IMR-90 (cell line): ENCODE measurements around the gene TMEM131L. TPM values are rescaled to one million over a fixed set of nuclear protein-coding genes. Genes with fewer than 3 reads are reported as not detected.

Experiments
- ATAC-seq: fragments of 200-7000 bp; cut with Tn5 transposase; 2 replicates; pipeline ENCODE4 v1.9.1; 2020; ENCODE audit warnings: low read depth, mild to moderate bottlenecking, moderate library complexity
- BruUV-seq: library from RNA; stranded (reverse); fragments of 400-500 nt; replicated peaks from 2 replicates; lab custom pipeline; 2021; lab: Mats Ljungman, UMichigan
- CTCF ChIA-PET: fragments of 300-600 bp; formaldehyde crosslinking; extraction: SDS; loops from one replicate; lab custom pipeline; 2021; ENCODE audit warnings: antibody characterized with exemption; lab: Yijun Ruan, JAX
- POLR2A ChIA-PET: fragments of 300-600 bp; sonication (Branson Sonifier 250); formaldehyde crosslinking; loops from one replicate; lab custom pipeline; 2022; ENCODE audit warnings: antibody characterized with exemption; ENCODE audit not compliant: unreplicated experiment; lab: Charles Lee
- DNase-seq: peaks from one replicate; pipeline ENCODE4 v3.0.0; 2013
- H2AFZ ChIP-seq: replicated peaks from 2 replicates; pipeline ENCODE3; 2013; ENCODE audit warnings: low read length, mild to moderate bottlenecking; ENCODE audit not compliant: poor library complexity
- H2AK5ac ChIP-seq: 2 replicates; pipeline ENCODE4 v1.6.1; 2013; ENCODE audit warnings: low read depth, low read length, inconsistent platforms
- H2AK9ac ChIP-seq: replicated peaks from 2 replicates; pipeline ENCODE3; 2013; ENCODE audit warnings: mild to moderate bottlenecking, low read depth, low read length, moderate library complexity; ENCODE audit not compliant: poor library complexity
- H2BK120ac ChIP-seq: 2 replicates; pipeline ENCODE4 v1.6.1; 2013; ENCODE audit warnings: low read depth, low read length, inconsistent platforms
- H2BK15ac ChIP-seq: 3 replicates; pipeline ENCODE4 v1.6.1; 2013; ENCODE audit warnings: low read depth, low read length, inconsistent platforms
- H2BK20ac ChIP-seq: 2 replicates; pipeline ENCODE4 v1.6.1; 2013; ENCODE audit warnings: low read depth, mild to moderate bottlenecking, inconsistent platforms, low read length, moderate library complexity
- H2BK5ac ChIP-seq: 2 replicates; pipeline ENCODE4 v1.6.1; 2013; ENCODE audit warnings: mild to moderate bottlenecking, low read depth, low read length, inconsistent platforms; ENCODE audit not compliant: poor library complexity, severe bottlenecking
- H3K14ac ChIP-seq: replicated peaks from 2 replicates; pipeline ENCODE4 v1.6.1; 2013; ENCODE audit warnings: low read depth, low read length, inconsistent platforms
- H3K18ac ChIP-seq: 2 replicates; pipeline ENCODE4 v1.6.1; 2013; ENCODE audit warnings: low read depth, low read length, control low read depth
- H3K23ac ChIP-seq: 2 replicates; pipeline ENCODE4 v1.6.1; 2013; ENCODE audit warnings: low read depth, low read length, inconsistent platforms
- H3K27ac ChIP-seq: 2 replicates; pipeline ENCODE4 v1.5.1; 2013; ENCODE audit warnings: mild to moderate bottlenecking, control low read depth, low read length; ENCODE audit not compliant: insufficient read depth
- H3K27me3 ChIP-seq: 2 replicates; pipeline ENCODE4 v1.6.1; 2013; ENCODE audit warnings: low read length; ENCODE audit not compliant: control insufficient read depth, insufficient read depth
- H3K36me3 ChIP-seq: 2 replicates; pipeline ENCODE4 v1.6.1; 2013; ENCODE audit warnings: low read length, mixed read lengths; ENCODE audit not compliant: control insufficient read depth, insufficient read depth
- H3K4ac ChIP-seq: 2 replicates; pipeline ENCODE4 v1.6.1; 2013; ENCODE audit warnings: low read depth, low read length, inconsistent platforms
- H3K4me1 ChIP-seq: 2 replicates; pipeline ENCODE4 v1.6.1; 2013; ENCODE audit warnings: low read length, mixed read lengths; ENCODE audit not compliant: control insufficient read depth, insufficient read depth
- H3K4me2 ChIP-seq: 2 replicates; pipeline ENCODE4 v1.6.1; 2013; ENCODE audit warnings: low read depth, mild to moderate bottlenecking, control low read depth, low read length, moderate library complexity
- H3K4me3 ChIP-seq: 2 replicates; pipeline ENCODE4 v1.5.1; 2013; ENCODE audit warnings: low read depth, mild to moderate bottlenecking, control low read depth, low read length, moderate library complexity; ENCODE audit not compliant: insufficient read depth
- H3K56ac ChIP-seq: 2 replicates; pipeline ENCODE4 v1.6.1; 2013; ENCODE audit warnings: low read length, inconsistent platforms; ENCODE audit not compliant: insufficient read depth; ENCODE audit errors: extremely low read depth
- H3K79me1 ChIP-seq, 2 experiments: 2 replicates each; pipeline ENCODE4 v1.6.1; 2013; ENCODE audit warnings: low read length in 2 of 2, inconsistent platforms in 1 of 2, low read depth in 1 of 2
- H3K9ac ChIP-seq: 2 replicates; pipeline ENCODE4 v1.6.1; 2013; ENCODE audit warnings: low read depth, low read length, control low read depth
- H3K9me1 ChIP-seq: 2 replicates; pipeline ENCODE4 v1.6.1; 2013; ENCODE audit warnings: low read length, inconsistent platforms; ENCODE audit not compliant: insufficient read depth
- H3K9me3 ChIP-seq: 2 replicates; pipeline ENCODE4 v1.6.1; 2013; ENCODE audit warnings: low read length; ENCODE audit not compliant: control insufficient read depth, insufficient read depth
- H4K20me1 ChIP-seq: 2 replicates; pipeline ENCODE4 v1.6.1; 2013; ENCODE audit warnings: low read length, inconsistent platforms; ENCODE audit not compliant: insufficient read depth
- H4K5ac ChIP-seq: 2 replicates; pipeline ENCODE4 v1.6.1; 2013; ENCODE audit warnings: mild to moderate bottlenecking, low read depth, low read length, control low read depth
- H4K8ac ChIP-seq, 2 experiments: 2 replicates each; pipeline ENCODE4 v1.6.1; 2013; ENCODE audit warnings: low read depth in 2 of 2, low read length in 2 of 2, control low read depth in 1 of 2, inconsistent platforms in 1 of 2
- H4K91ac ChIP-seq: 2 replicates; pipeline ENCODE4 v1.6.1; 2013; ENCODE audit warnings: low read depth, low read length, inconsistent platforms; ENCODE audit not compliant: insufficient read depth
- BHLHE40 ChIP-seq: fragments of 150-350 bp; IDR thresholded peaks from 2 replicates; pipeline ENCODE4 v1.6.1; 2016; ENCODE audit warnings: mild to moderate bottlenecking, low read depth, low read length
- CEBPB ChIP-seq: IDR thresholded peaks from 2 replicates; pipeline ENCODE4 v1.6.1; 2012; ENCODE audit warnings: low read depth, low read length, improper control_type of control experiment
- MAZ ChIP-seq: IDR thresholded peaks from 2 replicates; pipeline ENCODE4 v1.6.1; 2012; ENCODE audit warnings: low read depth, mild to moderate bottlenecking, low read length, improper control_type of control experiment, moderate library complexity, borderline replicate concordance
- WGBS, 2 experiments: methylation state at CpG; one replicate each; pipeline versions ENCODE4 v1.1.5 to v1.1.7; 2013; ENCODE audit warnings: missing lambda C conversion rate in 2 of 2; ENCODE audit not compliant: insufficient read length in 1 of 2; ENCODE audit errors: extremely low coverage in 2 of 2; 5-methylcytosine and 5-hydroxymethylcytosine counted together
- dilution Hi-C: fragments of 300-500 bp; cut with HindIII; formaldehyde crosslinking; loops from one replicate; pipeline ENCODE4 v1.14.3; 2018; ENCODE audit warnings: low sequenced_read_pairs; ENCODE audit not compliant: unreplicated experiment
- in situ Hi-C: fragments of 300-500 bp; cut with MboI; formaldehyde crosslinking; loops from 3 replicates; pipeline ENCODE4 v1.14.3; 2019; ENCODE audit warnings: low sequenced_read_pairs, inconsistent platforms, mixed read lengths
- intact Hi-C: fragments of 100-400 bp; cut with micrococcal nuclease; formaldehyde crosslinking; loops from 2 replicates; pipeline ENCODE4 v1.10.0; 2022
- polyA plus RNA-seq, 3 experiments: library from polyadenylated mRNA; depleted of rRNA; stranded (reverse); fragments of >200 nt; gene quantifications; 2 replicates each; pipeline ENCODE4 v1.2.3, GENCODE V29; 2012; ENCODE audit warnings: low replicate concordance in 1 of 3
- total RNA-seq: library from RNA; depleted of rRNA; stranded (reverse); fragments of >200 nt; gene quantifications from 2 replicates; pipeline ENCODE4 v1.2.3, GENCODE V29; 2012
- TF ChIP-seq, protein P1 (sequence below): conservative IDR thresholded peaks from 2 replicates; pipeline ENCODE4 v1.5.1; 2012; ENCODE audit warnings: mild to moderate bottlenecking, low read depth, low read length, improper control_type of control experiment

TMEM131L gene
- total and polyA plus RNA-seq, 2 of the 4 experiments (the other 2 are of a cell fraction), result 8.4 to 23.8 TPM

DNA sequence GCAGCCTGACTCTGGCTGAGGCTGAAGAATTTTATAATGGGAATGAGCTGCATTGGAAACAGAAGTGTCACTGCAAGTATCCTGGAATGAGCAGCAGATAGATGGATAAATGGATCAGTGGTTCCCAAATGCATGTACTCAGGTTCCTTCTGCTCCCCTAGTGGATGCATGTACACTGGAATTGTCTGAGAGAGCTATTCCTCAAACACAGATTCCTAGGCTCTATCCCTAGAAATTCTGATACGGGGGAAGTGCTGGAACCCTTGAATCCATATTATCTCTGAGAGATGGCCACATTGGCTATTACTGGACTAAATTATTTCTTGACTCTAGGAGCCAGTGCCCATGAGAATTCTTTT lies 64.8 kb downstream of the TMEM131L start:
- Histone ChIP-seq H3K18ac (no peak overlapping the region), H3K23ac (no peak overlapping the region), H3K4me1 (peaks cover 3% of the 10 kb centered on the region; the same call in 1 of the 2 replicates), H2BK120ac (no peak overlapping the region), H4K8ac (no peak overlapping the region), H3K4me2 (no peak overlapping the region), H4K20me1 (no peaks in the 10 kb centered on the region), H2BK20ac (no peak overlapping the region), H2AFZ (no peak overlapping the region), H4K5ac (no peak overlapping the region), H3K79me1 (peaks cover 3 to 7% of the 10 kb centered on the region in 2 experiments; a peak in 2 of 4 replicates), H3K4me3 (no peak overlapping the region), H3K4ac (no peak overlapping the region), H3K36me3 (no peaks in the 10 kb centered on the region), H3K9ac (no peak overlapping the region), H4K91ac (no peak overlapping the region), H3K9me3 (no peaks in the 10 kb centered on the region), H3K56ac (no peak overlapping the region), H2AK5ac (no peak overlapping the region), H2AK9ac (no peak overlapping the region), H3K14ac (no peak overlapping the region), H3K27me3 (no peaks in the 10 kb centered on the region), H2BK15ac (no peak overlapping the region), H2BK5ac (no peak overlapping the region), H3K27ac (no peak overlapping the region), H3K9me1 (no peaks in the 10 kb centered on the region)
- dilution Hi-C loops, result no loop called here
- ChIA-PET POLR2A (no interaction called here), CTCF (interaction anchor here (1.1 to 1.2 kb wide), 3 partner anchors 10 to 65 kb away, joined by 3 to 6 read pairs (median 3); partner anchors contain the start of gene TMEM131L)
- in situ Hi-C loops, result no loop called here
- TF ChIP-seq MAZ (no peak), BHLHE40 (no peak), CEBPB (no peak)
- TF ChIP-seq, protein P1, sequence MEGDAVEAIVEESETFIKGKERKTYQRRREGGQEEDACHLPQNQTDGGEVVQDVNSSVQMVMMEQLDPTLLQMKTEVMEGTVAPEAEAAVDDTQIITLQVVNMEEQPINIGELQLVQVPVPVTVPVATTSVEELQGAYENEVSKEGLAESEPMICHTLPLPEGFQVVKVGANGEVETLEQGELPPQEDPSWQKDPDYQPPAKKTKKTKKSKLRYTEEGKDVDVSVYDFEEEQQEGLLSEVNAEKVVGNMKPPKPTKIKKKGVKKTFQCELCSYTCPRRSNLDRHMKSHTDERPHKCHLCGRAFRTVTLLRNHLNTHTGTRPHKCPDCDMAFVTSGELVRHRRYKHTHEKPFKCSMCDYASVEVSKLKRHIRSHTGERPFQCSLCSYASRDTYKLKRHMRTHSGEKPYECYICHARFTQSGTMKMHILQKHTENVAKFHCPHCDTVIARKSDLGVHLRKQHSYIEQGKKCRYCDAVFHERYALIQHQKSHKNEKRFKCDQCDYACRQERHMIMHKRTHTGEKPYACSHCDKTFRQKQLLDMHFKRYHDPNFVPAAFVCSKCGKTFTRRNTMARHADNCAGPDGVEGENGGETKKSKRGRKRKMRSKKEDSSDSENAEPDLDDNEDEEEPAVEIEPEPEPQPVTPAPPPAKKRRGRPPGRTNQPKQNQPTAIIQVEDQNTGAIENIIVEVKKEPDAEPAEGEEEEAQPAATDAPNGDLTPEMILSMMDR, result 0 out of 2 replicates have a peak, but pooled peaks have one; percentile 4
- no CpG with 5 or more reads among the region's 1 CpG for WGBS, 2 experiments
- ATAC-seq, result no peak
- no peak for DNase-seq
- intact Hi-C loops, result no loop called here
- BruUV-seq, result no TSS peak
